Lung (tissue), 12 donors: ENCODE results near the gene SLC30A7. TPM values are rescaled to one million over a fixed set of nuclear protein-coding genes. Genes with fewer than 3 reads are reported as not detected.

Experiments used
- ATAC-seq: fragments of 200-7000 bp; cut with Tn5 transposase; one replicate; pipeline ENCODE4 v1.9.1; 2020; ENCODE audit warnings: moderate number of reproducible peaks; ENCODE audit not compliant: insufficient read depth, low FRiP score
- DNase-seq, 3 donors: peaks; one replicate each; pipeline ENCODE4 v3.0.0-alpha.2; 2013 to 2017
- H3K27ac ChIP-seq, 2 donors: one replicate each; pipeline ENCODE4 v1.5.1; 2013; ENCODE audit warnings: mild to moderate bottlenecking in 2 of 2, moderate library complexity in 2 of 2, control low read depth in 1 of 2, inconsistent platforms in 1 of 2, low read depth in 1 of 2, low read length in 1 of 2
- H3K27me3 ChIP-seq, 3 donors: one replicate each; pipeline ENCODE4 v1.5.1; 2013; ENCODE audit warnings: low read length in 2 of 3; ENCODE audit not compliant: control insufficient read depth in 3 of 3, insufficient read depth in 3 of 3
- H3K36me3 ChIP-seq, 4 donors: one replicate each; pipeline ENCODE4 v1.5.1; 2013; ENCODE audit warnings: low read length in 4 of 4, mild to moderate bottlenecking in 1 of 4, moderate library complexity in 1 of 4; ENCODE audit not compliant: control insufficient read depth in 4 of 4, insufficient read depth in 4 of 4
- H3K4me1 ChIP-seq, 5 donors: one replicate each; pipeline ENCODE4 v1.5.1; 2013; ENCODE audit warnings: low read length in 5 of 5, mild to moderate bottlenecking in 2 of 5, moderate library complexity in 1 of 5; ENCODE audit not compliant: control insufficient read depth in 5 of 5, insufficient read depth in 5 of 5
- H3K4me3 ChIP-seq: one replicate; pipeline ENCODE4 v1.5.1; 2013; ENCODE audit warnings: mild to moderate bottlenecking, control low read depth, moderate library complexity
- H3K9ac ChIP-seq, 2 donors: one replicate each; pipeline ENCODE4 v1.5.1; 2013; ENCODE audit warnings: low read length in 2 of 2, control low read depth in 1 of 2; ENCODE audit not compliant: insufficient read depth in 1 of 2
- H3K9me3 ChIP-seq, 4 donors: one replicate each; pipeline ENCODE4 v1.5.1; 2013; ENCODE audit warnings: low read length in 3 of 4, mild to moderate bottlenecking in 1 of 4, moderate library complexity in 1 of 4; ENCODE audit not compliant: control insufficient read depth in 4 of 4, insufficient read depth in 3 of 4
- WGBS, 2 donors: extraction: QIAGEN DNeasy Blood & Tissue Kit; methylation state at CpG; one replicate each; pipeline ENCODE4 v1.1.7; 2013; 5-methylcytosine and 5-hydroxymethylcytosine counted together
- polyA plus RNA-seq, 2 donors: library from polyadenylated mRNA; stranded (reverse); fragments of 200-250 nt; gene quantifications; one replicate each; pipeline ENCODE4 v1.2.1, GENCODE V29; 2013
- total RNA-seq, 2 donors: library from RNA; depleted of rRNA in 1 of 2; stranded (reverse); fragments of >200 nt in 1 of 2; gene quantifications; one replicate each; pipeline ENCODE4 v1.2.1, GENCODE V29; 2014 to 2021
- TF ChIP-seq, protein P1 (sequence below): IDR thresholded peaks from 2 replicates; pipeline ENCODE4 v1.5.1; 2012; ENCODE audit warnings: mild to moderate bottlenecking; ENCODE audit errors: control extremely low read depth, extremely low read depth
- donor health status: control.
- donor health status: control.
- donor health status: Bipolar disorder and iron deficiency.
- donor health status: healthy.
- donor health status: DM: yes; HTN: yes; CAD: no.

Gene SLC30A7
- total and polyA plus RNA-seq, 4 donors: 7.6 to 33.9 (median 19.6) TPM

DNA sequence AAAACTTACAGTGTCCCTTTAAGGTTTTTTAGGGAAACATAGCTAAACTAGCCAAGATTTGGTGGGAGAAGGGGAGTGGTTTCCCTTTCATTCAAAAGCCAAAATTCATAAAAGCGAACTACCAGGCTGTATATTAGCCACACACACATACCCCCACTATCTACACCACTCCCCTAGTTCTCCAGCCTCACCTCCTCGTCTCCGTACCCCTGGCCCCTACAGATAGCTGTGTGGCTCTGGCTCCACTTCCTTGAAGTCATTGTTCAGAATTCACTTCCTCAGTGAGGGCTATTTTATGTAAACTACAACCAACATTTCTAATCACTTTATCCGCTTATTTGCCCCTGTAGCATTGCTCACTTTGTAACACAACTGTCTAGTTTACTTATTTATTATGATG lies 135.0 kb downstream of the SLC30A7 start:
- 68 to 70% methylated on average over 4 of the region's 4 CpGs for WGBS, 2 donors
- Histone ChIP-seq H3K9me3 (no peaks in the 10 kb centered on the region), H3K27ac (no peak overlapping the region), H3K9ac (no peak overlapping the region), H3K4me1 (peaks cover 0 to 7% (median 2%) of the 10 kb centered on the region in 5 donors), H3K4me3 (no peak overlapping the region), H3K36me3 (no peaks in the 10 kb centered on the region), H3K27me3 (no peaks in the 10 kb centered on the region)
- ATAC-seq (no peak), DNase-seq (no peak)
- TF ChIP-seq, protein P1, sequence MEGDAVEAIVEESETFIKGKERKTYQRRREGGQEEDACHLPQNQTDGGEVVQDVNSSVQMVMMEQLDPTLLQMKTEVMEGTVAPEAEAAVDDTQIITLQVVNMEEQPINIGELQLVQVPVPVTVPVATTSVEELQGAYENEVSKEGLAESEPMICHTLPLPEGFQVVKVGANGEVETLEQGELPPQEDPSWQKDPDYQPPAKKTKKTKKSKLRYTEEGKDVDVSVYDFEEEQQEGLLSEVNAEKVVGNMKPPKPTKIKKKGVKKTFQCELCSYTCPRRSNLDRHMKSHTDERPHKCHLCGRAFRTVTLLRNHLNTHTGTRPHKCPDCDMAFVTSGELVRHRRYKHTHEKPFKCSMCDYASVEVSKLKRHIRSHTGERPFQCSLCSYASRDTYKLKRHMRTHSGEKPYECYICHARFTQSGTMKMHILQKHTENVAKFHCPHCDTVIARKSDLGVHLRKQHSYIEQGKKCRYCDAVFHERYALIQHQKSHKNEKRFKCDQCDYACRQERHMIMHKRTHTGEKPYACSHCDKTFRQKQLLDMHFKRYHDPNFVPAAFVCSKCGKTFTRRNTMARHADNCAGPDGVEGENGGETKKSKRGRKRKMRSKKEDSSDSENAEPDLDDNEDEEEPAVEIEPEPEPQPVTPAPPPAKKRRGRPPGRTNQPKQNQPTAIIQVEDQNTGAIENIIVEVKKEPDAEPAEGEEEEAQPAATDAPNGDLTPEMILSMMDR: no peak

Other genes with a start within 250 kb of the SLC30A7 start
- gene VCAM1, start 176.3 kb upstream of the SLC30A7 start, total RNA-seq: 10 to 100 TPM in 1 of 2 donors, 1 to 10 TPM in 1; 8.0 to 68.9 TPM
- gene VCAM1, start 176.3 kb upstream of the SLC30A7 start, polyA plus RNA-seq: 1 to 10 TPM; 7.6 to 7.9 TPM
- gene EXTL2, start 1.2 kb upstream of the SLC30A7 start, total RNA-seq: 10 to 100 TPM; 11.3 to 37.8 TPM
- gene EXTL2, start 1.2 kb upstream of the SLC30A7 start, polyA plus RNA-seq: 1 to 10 TPM; 3.9 to 7.4 TPM
- gene DPH5, start 129.7 kb downstream of the SLC30A7 start, total RNA-seq: 10 to 100 TPM; 25.9 to 28.6 TPM
- gene DPH5, start 129.7 kb downstream of the SLC30A7 start, polyA plus RNA-seq: 10 to 100 TPM; 21.2 to 30.7 TPM